Measurements from ENCODE around the gene OPN3. TPM values are rescaled to one million over a fixed set of nuclear protein-coding genes. Genes with fewer than 3 reads are reported as not detected.

Gene OPN3
- total RNA-seq, 4 donors from 2014 or later, result 9.5 to 48.1 (median 14.0) TPM

DNA sequence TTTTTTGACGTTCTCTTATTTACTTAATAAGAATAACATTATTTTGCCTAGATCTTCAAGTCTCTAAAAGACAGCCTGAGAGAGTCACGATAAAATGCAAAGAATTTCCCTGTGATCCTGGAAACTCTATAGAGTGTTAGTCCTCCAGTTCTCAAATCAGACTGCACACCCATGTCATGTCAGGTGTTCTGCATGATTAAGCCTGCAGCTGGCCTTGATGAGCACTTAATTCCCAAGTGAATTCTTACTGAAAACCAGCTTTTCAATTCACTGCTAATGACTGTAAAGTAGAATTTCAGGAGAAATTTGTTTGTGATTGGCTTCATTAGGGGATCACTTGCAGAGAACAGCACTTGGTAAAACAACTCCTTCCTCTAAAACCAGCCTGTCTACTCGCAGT, 41.9 kb downstream of the OPN3 start:
- TF ChIP-seq, protein P1, sequence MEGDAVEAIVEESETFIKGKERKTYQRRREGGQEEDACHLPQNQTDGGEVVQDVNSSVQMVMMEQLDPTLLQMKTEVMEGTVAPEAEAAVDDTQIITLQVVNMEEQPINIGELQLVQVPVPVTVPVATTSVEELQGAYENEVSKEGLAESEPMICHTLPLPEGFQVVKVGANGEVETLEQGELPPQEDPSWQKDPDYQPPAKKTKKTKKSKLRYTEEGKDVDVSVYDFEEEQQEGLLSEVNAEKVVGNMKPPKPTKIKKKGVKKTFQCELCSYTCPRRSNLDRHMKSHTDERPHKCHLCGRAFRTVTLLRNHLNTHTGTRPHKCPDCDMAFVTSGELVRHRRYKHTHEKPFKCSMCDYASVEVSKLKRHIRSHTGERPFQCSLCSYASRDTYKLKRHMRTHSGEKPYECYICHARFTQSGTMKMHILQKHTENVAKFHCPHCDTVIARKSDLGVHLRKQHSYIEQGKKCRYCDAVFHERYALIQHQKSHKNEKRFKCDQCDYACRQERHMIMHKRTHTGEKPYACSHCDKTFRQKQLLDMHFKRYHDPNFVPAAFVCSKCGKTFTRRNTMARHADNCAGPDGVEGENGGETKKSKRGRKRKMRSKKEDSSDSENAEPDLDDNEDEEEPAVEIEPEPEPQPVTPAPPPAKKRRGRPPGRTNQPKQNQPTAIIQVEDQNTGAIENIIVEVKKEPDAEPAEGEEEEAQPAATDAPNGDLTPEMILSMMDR (IDR thresholded peaks at IDR 0.05; ENCODE audit: low read depth), result no peak

DNA sequence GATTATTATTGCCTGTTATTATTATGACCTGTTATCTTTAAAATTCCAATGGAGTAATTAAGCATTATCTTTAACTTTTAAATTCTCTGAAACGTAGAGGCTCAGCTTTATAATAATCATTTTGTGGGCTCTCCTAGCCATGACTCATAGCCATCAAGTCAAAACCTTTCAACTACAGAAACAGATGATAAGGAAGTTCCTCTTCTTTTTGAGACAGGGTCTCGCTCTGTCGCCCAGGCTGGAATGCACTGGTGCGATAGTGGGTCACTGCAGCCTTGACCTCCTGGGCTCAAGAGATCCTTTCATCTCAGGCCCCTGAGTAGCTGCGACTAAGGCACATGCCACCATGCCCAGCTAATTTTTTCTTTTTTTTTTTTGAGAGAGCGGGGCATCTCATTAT, 43.5 kb downstream of the OPN3 start:
- TF ChIP-seq, protein P1 (IDR thresholded peaks at IDR 0.05; ENCODE audit: low read depth), result no peak

- TF ChIP-seq, protein P1 (IDR thresholded peaks at IDR 0.05; ENCODE audit: low read depth), result no peak
Observed at GRCh38 chr1:241593186-241593585, 47.0 kb downstream of the OPN3 start.

GRCh38 chr1:241592273-241592958, 47.8 kb downstream of the OPN3 start:
- TF ChIP-seq, protein P1 (IDR thresholded peaks at IDR 0.05; ENCODE audit: low read depth), result no peak

- TF ChIP-seq, protein P1 (IDR thresholded peaks at IDR 0.05; ENCODE audit: low read depth), result no peak
Observed at GRCh38 chr1:241591736-241592135, 48.4 kb downstream of the OPN3 start.

- TF ChIP-seq, protein P1 (IDR thresholded peaks at IDR 0.05; ENCODE audit: low read depth), result no peak
Observed at GRCh38 chr1:241591317-241591716, 48.9 kb downstream of the OPN3 start.

DNA sequence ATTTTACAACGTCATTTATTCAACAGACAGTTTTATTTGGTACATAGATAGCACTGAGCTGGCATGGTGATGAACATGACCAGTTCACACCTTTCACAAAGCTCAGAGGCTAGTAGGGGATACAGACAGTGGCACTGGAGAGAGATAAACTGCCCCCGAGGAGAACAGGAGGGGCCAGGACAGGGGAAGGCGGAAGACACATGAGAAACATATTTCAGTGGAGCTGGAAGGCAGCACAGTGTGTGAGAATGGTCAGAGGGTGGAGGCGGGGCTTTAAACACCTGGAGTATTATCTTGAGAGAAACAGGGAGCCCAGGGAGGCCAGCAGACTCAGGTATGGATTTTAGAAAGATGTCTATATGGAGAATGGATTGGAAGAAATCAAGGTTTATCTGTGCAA, 49.5 kb downstream of the OPN3 start:
- TF ChIP-seq, protein P1 (IDR thresholded peaks at IDR 0.05; ENCODE audit: low read depth), result no peak

Measured in subcutaneous adipose tissue (tissue), 4 donors.